HCEC 1CT (cell line): Measurements from ENCODE around the gene FADD.

ENCODE experiments used
- DNase-seq: peaks from one replicate; pipeline ENCODE4 v3.0.0-alpha.2; 2017

The FADD gene

GRCh38 chr11:70240337-70240736, 37.2 kb downstream of the FADD start:
- DNase-seq, result no peak

- DNase-seq, result no peak
These were observed 38.6 kb downstream of the FADD start for GRCh38 chr11:70241709-70242108.

- DNase-seq, result no peak
These were observed 39.8 kb downstream of the FADD start for GRCh38 chr11:70242885-70243284.

- DNase-seq, result peak; percentile 13
These were observed 41.0 kb downstream of the FADD start for GRCh38 chr11:70243912-70244652.

- DNase-seq, result peak; percentile 65
These were observed 41.6 kb downstream of the FADD start for GRCh38 chr11:70244698-70245097.

- DNase-seq, result no peak
These were observed 43.1 kb downstream of the FADD start for GRCh38 chr11:70246196-70246595.

- no peak for DNase-seq
These were observed 44.1 kb downstream of the FADD start for GRCh38 chr11:70247042-70247709.

- no peak for DNase-seq
These were observed 44.6 kb downstream of the FADD start for GRCh38 chr11:70247710-70248072.

- no peak for DNase-seq
These were observed 48.0 kb downstream of the FADD start for GRCh38 chr11:70250876-70251658.

GRCh38 chr11:70251659-70252321, 48.7 kb downstream of the FADD start:
- no peak for DNase-seq

- no peak for DNase-seq
These were observed 49.7 kb downstream of the FADD start for GRCh38 chr11:70252844-70253243.

GRCh38 chr11:70255477-70256116, 52.5 kb downstream of the FADD start:
- DNase-seq, result no peak
